ENCODE measurements around the gene XYLT2. TPM values are rescaled to one million over a fixed set of nuclear protein-coding genes. Genes with fewer than 3 reads are reported as not detected.

The XYLT2 gene
- total RNA-seq, 1 experiment from 2014 or later, result 26.4 TPM

GRCh38 chr17:50307654-50308053 is 38.3 kb upstream of the XYLT2 start:
- H3K23me2 ChIP-seq (ENCODE audit: insufficient read length, low read depth, low read length, poor library complexity, severe bottlenecking), result no peaks in the 10 kb centered on the region
- no peak overlapping the region for H4K5ac ChIP-seq (ENCODE audit: insufficient read length, low read depth, low read length)
- H3K27ac ChIP-seq (ENCODE audit: insufficient read length, low read depth, low read length), result no peak overlapping the region
- no peak overlapping the region for H4K91ac ChIP-seq (ENCODE audit: insufficient read length, low read depth, low read length)
- no CpG with 5 or more reads among the region's 4 CpGs for WGBS (ENCODE audit: extremely low coverage, insufficient read length, low lambda C conversion rate)
- Mint-ChIP-seq H3K36me3 (ENCODE audit: insufficient read depth in 1 of 3, low read depth in 3 of 3) (peaks cover 0 to 10% (median 0%) of the 10 kb centered on the region in 3 experiments; a peak in 3 of 7 replicates), H3K4me3 (no peak overlapping the region), H3K4me1 (peaks cover 49 to 54% of the 10 kb centered on the region in 2 experiments), H3K27ac (peak overlapping the region in 2 of 3 experiments; percentile 20 to 56; a peak in 2 of 7 replicates), H3K9me3 (peaks cover 0 to 10% of the 10 kb centered on the region in 2 experiments; a peak in 1 of 5 replicates), H3K27me3 (ENCODE audit: low read depth) (peaks cover 2% of the 10 kb centered on the region)
- no peak overlapping the region for H3K23ac ChIP-seq (ENCODE audit: insufficient read length, low read depth, low read length)
- H2BK15ac ChIP-seq (ENCODE audit: low read depth, low read length), result no peak overlapping the region
- no peak overlapping the region for H2BK20ac ChIP-seq (ENCODE audit: low read depth, low read length, poor library complexity, severe bottlenecking)
- H3K4me2 ChIP-seq (ENCODE audit: insufficient read depth, insufficient read length, low read length), result no peak overlapping the region
- no peak overlapping the region for H2AFZ ChIP-seq (ENCODE audit: low read length)
- H3K18ac ChIP-seq (ENCODE audit: insufficient read length, low read depth, low read length), result no peak overlapping the region
- H3T11ph ChIP-seq (ENCODE audit: low read length), result no peak overlapping the region
- no peak overlapping the region for H2AK5ac ChIP-seq (ENCODE audit: insufficient read length, low read length)
- no peaks in the 10 kb centered on the region for H4K20me1 ChIP-seq (ENCODE audit: control insufficient read depth, insufficient read depth, insufficient read length)
- peaks cover 10% of the 10 kb centered on the region for H3K4me1 ChIP-seq (ENCODE audit: insufficient read depth, low read length)
- no peak for DNase-seq
- H2BK12ac ChIP-seq (ENCODE audit: insufficient read length, low read depth, low read length), result no peak overlapping the region
- H3K27me3 ChIP-seq (ENCODE audit: insufficient read depth, low read length), result no peaks in the 10 kb centered on the region
- no peaks in the 10 kb centered on the region for H3K79me1 ChIP-seq (ENCODE audit: insufficient read depth, low read depth, low read length, poor library complexity, severe bottlenecking)
- H3K14ac ChIP-seq (ENCODE audit: insufficient read depth, low read length), result no peak overlapping the region
- no peaks in the 10 kb centered on the region for H3K79me2 ChIP-seq (ENCODE audit: insufficient read depth, low read length)
- H2BK120ac ChIP-seq (ENCODE audit: low read depth, low read length, poor library complexity, severe bottlenecking), result no peak overlapping the region
- TF ChIP-seq CTCF (conservative IDR thresholded peaks at IDR 0.05), result no peak
- no peak overlapping the region for H3K4ac ChIP-seq (ENCODE audit: low read depth, low read length)
- no peak overlapping the region for H4K8ac ChIP-seq (replicated peaks; ENCODE audit: insufficient read length, low read depth, low read length)
- no peaks in the 10 kb centered on the region for H3K9me3 ChIP-seq (ENCODE audit: control insufficient read depth, low read depth, low read length)
- no peak overlapping the region for H3K9ac ChIP-seq (ENCODE audit: extremely low read depth, insufficient read length, low read length)
- H3K56ac ChIP-seq (ENCODE audit: insufficient read length, low read depth, low read length), result no peak overlapping the region
- H2BK5ac ChIP-seq (ENCODE audit: insufficient read length, low read length), result no peak overlapping the region
